Measurements from ENCODE around the gene FTL.
"Not testable (repeated sequence)": the region's sequence is repeated elsewhere in the genome, so short reads cannot be mapped to it uniquely, and the experiment has no call there.

FTL gene

DNA sequence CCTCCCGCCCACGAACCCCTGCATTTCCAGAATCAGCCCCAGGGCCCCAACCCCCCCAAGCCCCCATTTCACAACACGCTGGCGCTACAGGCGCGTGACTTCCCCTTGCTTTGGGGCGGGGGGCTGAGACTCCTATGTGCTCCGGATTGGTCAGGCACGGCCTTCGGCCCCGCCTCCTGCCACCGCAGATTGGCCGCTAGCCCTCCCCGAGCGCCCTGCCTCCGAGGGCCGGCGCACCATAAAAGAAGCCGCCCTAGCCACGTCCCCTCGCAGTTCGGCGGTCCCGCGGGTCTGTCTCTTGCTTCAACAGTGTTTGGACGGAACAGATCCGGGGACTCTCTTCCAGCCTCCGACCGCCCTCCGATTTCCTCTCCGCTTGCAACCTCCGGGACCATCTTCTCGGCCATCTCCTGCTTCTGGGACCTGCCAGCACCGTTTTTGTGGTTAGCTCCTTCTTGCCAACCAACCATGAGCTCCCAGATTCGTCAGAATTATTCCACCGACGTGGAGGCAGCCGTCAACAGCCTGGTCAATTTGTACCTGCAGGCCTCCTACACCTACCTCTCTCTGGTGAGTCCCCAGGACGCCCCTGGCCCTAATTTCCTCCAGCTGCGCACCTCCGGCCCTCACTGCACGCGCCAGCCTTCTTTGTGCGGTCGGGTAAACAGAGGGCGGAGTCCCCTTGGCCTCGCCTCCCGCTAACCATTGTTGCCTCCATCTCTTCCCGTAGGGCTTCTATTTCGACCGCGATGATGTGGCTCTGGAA lies at the start of gene FTL:
TSS of gene FTL (plus strand) at position 270 of the 766 bp plus-strand sequence. CDS start at position 469, 199 bp downstream.
- peak within 1 kb of the TSS; percentile 95 for H3K27ac ChIP-seq
- TF ChIP-seq, protein P1, sequence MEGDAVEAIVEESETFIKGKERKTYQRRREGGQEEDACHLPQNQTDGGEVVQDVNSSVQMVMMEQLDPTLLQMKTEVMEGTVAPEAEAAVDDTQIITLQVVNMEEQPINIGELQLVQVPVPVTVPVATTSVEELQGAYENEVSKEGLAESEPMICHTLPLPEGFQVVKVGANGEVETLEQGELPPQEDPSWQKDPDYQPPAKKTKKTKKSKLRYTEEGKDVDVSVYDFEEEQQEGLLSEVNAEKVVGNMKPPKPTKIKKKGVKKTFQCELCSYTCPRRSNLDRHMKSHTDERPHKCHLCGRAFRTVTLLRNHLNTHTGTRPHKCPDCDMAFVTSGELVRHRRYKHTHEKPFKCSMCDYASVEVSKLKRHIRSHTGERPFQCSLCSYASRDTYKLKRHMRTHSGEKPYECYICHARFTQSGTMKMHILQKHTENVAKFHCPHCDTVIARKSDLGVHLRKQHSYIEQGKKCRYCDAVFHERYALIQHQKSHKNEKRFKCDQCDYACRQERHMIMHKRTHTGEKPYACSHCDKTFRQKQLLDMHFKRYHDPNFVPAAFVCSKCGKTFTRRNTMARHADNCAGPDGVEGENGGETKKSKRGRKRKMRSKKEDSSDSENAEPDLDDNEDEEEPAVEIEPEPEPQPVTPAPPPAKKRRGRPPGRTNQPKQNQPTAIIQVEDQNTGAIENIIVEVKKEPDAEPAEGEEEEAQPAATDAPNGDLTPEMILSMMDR (conservative IDR thresholded peaks at IDR 0.05; ENCODE audit: low read depth), result no peak
- CTCF ChIA-PET, result no interaction called here

DNA sequence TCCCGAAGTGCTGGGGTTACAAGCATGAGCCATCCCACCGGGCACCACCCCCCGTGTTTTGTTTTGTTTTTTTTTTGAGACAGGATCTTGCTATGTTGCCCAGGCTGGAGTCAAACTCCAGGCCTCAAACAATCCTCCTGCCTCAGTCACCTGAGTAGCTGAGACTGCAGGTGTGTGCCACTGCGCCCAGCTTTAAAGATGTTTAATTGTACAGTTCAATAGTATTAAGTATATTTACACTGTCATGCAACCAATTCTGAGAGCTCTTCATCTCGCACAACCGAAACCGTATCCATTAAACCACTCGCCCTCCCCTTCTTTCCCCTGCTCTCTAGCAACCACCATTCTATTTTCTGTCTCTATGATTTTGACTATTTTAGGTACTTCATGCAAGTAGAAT lies 49.4 kb upstream of the FTL start:
- H3K27ac ChIP-seq, result no peak overlapping the region; the same call in 1 of the 2 replicates
- ChIA-PET CTCF (no interaction called here), POLR2A (ENCODE audit: low non-redundant PET) (no interaction called here)
- TF ChIP-seq, protein P1 (conservative IDR thresholded peaks at IDR 0.05; ENCODE audit: low read depth), result no peak
- no peak for DNase-seq (ENCODE audit: low spot score)

More for the DNA sequence above, at the start of gene FTL:
- POLR2A ChIA-PET (ENCODE audit: low non-redundant PET), result interaction anchor here (0.6 to 1.1 kb wide), 2 partner anchors 27 to 54 kb away, joined by 3 to 11 read pairs; no protein-coding TSS in a partner anchor
- DNase-seq (ENCODE audit: low spot score), result peak; percentile 94

DNA sequence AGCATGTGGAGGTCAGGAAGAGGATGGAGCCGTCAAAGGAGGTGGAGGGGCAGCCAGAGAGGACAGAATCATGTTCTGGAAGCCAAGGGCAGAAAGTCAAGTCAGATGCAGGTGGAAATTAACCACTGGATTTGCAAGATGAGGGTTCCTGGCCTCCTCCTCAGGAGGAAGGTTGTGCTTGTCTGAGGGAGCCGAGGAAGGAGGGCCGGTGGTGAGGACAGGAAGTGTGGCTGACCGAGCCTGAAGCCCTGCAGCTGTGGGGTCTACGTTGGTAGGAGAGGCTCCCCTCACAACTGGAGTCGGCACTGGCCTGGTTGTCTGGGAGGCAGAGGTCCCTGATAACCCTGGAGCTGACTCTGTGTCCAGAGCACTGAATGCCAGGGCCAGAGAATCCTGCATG lies 47.0 kb upstream of the FTL start:
- TF ChIP-seq, protein P1 (conservative IDR thresholded peaks at IDR 0.05; ENCODE audit: low read depth), result no peak
- ChIA-PET POLR2A (ENCODE audit: low non-redundant PET) (interaction anchor here (0.6 kb wide), 1 partner anchor 49 kb away, joined by 4 read pairs; no protein-coding TSS in a partner anchor), CTCF (no interaction called here)
- DNase-seq (ENCODE audit: low spot score), result no peak
- peak overlapping the region; percentile 25 for H3K27ac ChIP-seq

DNA sequence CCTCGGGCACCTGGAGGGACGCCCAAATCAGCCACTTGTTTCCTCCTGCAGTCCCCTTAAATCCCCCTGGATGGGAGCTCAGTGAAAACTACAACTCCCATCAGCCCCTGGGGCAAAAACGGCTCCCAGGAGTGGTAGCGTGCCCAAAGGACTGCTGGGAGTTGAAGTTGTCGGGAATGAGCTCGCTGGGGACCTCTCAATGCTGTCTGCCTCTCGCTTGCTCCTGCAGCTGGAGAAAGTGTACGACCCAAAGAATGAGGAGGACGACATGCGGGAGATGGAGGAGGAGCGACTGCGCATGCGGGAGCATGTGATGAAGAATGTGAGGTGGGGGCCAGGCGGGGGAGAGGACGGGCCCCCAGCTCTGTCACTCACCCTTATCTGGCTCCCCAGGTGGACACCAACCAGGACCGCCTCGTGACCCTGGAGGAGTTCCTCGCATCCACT lies 46.3 kb upstream of the FTL start:
- DNase-seq (ENCODE audit: low spot score), result no peak
- H3K27ac ChIP-seq, result no peak overlapping the region
- ChIA-PET POLR2A (ENCODE audit: low non-redundant PET) (no interaction called here), CTCF (no interaction called here)
- TF ChIP-seq, protein P1 (conservative IDR thresholded peaks at IDR 0.05; ENCODE audit: low read depth), result no peak

DNA sequence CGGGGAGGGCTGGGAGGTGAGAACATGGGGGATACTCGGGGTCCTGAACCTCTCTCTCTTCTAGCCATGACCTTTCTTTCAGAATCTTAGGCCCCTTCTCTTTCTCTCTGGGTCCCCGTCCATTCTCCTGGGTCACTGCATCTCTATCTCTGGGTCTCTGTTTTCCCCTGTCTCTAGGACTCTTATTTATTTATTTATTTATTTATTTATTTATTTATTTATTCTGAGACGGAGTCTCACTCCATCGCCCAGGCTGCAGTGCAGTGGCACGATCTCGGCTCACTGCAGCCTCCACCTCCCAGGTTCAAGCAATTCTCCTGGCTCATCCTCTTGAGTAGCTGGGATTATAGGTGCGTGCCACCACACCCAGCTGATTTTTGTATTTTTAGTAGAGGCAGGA lies 45.8 kb upstream of the FTL start:
- DNase-seq (ENCODE audit: low spot score); CTCF ChIA-PET; POLR2A ChIA-PET (ENCODE audit: low non-redundant PET); H3K27ac ChIP-seq: not testable (repeated sequence)

DNA sequence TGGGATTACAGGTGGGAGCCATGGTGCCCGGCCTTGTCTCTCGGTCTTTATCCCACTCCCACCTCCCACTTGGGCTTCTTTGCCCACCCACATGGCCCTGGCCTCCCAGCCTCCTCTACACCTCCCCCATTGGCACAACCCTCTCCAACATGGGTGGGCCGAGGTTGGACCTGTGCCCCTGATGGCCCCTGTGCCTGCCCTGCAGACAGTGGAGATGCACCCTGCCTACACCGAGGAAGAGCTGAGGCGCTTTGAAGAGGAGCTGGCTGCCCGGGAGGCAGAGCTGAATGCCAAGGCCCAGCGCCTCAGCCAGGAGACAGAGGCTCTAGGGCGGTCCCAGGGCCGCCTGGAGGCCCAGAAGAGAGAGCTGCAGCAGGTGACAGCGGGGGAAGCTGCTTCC lies 44.2 kb upstream of the FTL start:
- CTCF ChIA-PET, result no interaction called here
- no peak for DNase-seq (ENCODE audit: low spot score)
- POLR2A ChIA-PET (ENCODE audit: low non-redundant PET), result interaction anchor here (1.0 kb wide), 1 partner anchor 9 kb away, joined by 5 read pairs; no protein-coding TSS in a partner anchor

More for the DNA sequence above, 44.2 kb upstream of the FTL start:
- H3K27ac ChIP-seq, result no peak overlapping the region
- TF ChIP-seq, protein P1 (conservative IDR thresholded peaks at IDR 0.05; ENCODE audit: low read depth), result no peak
